Frontal cortex (tissue), 4 donors: ENCODE measurements around the gene ATP2B1. TPM values are rescaled to one million over a fixed set of nuclear protein-coding genes. Genes with fewer than 3 reads are reported as not detected.

Experiments used
- DNase-seq, 2 donors: peaks; one replicate each; pipeline ENCODE4 v3.0.0; 2012; ENCODE audit warnings: low spot score in 2 of 2
- FAIRE-seq: peaks from 2 replicates; lab custom pipeline; 2012; peaks lifted over from hg19 to GRCh38; lab: Jason Lieb, UNC
- total RNA-seq: library from RNA; depleted of rRNA; stranded (reverse); fragments of >200 nt; gene quantifications from one replicate; pipeline ENCODE4 v1.2.3, GENCODE V29; 2014
- donor health status: control.
- donor health status: control.
- donor health status: control.

Gene ATP2B1
- total RNA-seq, 1 donor from 2014 or later: 248 TPM

DNA sequence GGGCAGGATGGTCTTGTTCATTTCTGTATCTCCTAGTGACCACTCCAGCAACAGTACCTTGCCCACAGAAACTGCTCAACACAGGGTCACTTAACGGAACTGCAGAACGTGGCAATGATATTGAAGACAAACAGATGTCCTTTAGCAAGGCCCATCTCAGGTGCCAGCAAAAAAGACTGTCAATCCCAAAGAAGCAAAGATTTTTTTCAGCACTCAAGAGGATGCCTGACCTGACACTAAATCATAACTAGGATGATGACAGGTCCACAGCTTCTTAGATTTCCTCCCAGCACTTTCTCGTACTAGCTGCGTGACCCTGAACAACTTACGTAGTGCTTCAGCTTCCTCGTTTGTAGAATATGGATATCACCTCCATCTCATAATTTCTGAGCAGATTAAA lies 39.4 kb downstream of the ATP2B1 start:
- FAIRE-seq: no peak
- DNase-seq: no peak

DNA sequence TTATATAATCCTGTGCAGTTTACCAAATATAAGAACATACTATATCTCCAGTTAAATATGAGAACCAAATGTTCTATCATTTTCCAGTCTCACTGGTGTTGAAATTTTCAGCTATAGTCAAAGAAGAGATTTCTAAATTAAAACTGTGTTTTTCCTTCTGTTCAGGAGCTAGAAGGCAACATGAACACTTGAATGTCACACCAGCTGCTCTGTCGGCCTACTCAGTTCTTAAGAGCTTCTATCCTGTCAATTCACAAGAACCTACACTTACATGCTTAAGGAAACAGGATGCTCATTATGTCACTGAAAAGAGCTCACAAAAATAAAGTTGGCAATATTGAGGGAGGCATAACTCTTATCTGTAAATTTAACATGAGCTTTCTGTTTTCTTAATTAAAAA lies 43.1 kb downstream of the ATP2B1 start:
- DNase-seq: no peak
- FAIRE-seq: no peak

DNA sequence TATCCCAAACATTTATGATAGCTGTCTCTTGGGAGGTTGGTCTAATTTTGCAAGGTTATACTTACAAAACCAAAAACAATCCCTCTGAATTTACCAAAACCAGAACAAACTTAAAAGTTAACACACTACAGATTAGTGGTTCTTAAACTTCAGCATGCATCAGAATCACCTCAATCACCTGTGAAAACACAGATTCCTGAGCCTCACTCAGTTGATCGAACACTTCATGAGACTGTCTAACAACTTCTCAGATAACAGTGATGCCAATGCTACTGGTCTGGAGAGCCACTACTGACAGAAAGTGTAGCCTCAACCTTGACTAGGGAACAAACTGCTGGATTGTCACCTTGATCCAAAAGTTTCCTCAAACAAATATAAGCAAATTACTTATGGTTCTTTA lies 44.2 kb downstream of the ATP2B1 start:
- no peak for DNase-seq
- no peak for FAIRE-seq

DNA sequence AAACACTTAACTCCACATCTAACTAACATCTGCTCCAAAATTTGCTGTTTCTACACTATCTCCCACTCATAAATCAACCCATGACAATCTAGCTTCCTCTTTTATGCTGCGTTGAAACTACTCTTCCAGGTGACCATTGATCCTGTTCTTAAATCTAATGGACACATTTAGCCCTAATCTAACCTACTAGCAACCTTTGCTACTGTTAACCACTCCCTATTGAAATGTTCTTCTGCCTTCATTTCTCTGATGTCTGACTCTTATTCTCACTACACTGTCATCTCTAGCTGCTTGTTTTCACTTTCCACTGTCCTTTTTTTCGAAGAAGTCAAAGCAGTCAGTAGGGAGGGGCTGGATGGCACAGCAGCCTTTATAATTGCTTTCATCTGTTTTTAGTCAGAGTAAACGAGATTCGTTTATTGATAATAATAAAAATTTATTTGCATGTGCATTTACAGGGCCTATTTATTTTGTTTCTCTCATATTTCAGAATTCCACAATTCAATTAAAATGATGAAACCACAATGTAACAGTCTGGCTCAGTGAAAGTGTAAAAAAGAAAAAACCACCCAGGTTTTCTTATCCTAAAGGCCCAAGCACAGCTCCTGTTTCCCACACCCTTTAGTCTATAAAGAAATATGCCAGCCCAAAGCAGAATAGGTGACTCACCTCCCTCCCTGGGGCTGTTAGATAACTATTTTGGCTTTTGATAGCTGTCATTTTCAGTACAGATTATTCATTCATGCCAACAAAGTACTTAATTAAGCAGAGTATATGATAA lies 44.9 kb downstream of the ATP2B1 start:
- no peak for DNase-seq
- FAIRE-seq: no peak

DNA sequence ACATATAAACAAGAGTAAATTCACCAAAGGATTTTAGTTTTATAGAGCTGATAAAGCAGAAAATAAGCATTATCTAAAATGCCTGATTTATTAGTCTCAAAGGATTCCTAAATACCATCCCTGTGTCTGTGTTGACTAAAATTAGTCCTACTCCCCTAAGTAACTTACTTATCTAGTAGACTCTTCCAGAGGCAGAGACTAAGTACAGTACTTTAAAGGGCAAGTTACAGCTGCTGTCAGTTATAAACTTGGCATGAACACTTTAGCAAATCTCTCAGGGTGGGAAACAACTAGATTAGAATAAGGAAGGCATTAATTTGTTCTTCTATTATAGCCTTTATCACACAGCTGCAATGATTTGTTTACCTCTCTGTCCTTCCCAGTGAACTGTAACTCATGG lies 46.0 kb downstream of the ATP2B1 start:
- FAIRE-seq (no peak), DNase-seq (no peak)

DNA sequence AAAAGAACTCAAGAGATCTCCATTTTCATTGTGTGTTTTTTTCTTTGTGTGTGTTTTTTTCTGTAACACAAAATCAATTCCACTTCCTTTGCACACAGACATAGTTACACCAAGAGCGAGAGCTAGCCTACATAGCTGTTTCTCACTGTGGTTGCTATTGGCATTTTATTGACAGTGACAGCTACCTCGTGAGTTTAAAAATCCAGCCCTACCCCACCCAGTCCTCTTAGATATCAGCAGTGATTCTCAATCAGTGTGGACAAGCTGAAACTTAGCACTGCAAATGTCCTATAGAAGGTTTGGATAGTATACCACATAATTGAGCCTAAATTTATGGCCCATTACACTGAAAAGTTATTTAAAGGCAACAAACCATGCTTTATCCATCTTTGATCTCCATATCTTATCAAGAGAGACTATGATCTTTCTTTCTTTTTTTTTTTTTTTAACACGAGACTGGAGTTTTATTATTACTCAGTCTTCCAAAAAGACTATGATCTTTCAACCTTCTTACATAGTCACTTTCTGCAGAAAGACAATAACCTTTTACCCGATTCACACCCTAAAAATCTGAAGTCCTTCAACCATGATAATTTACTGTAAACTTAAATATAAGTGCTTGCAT lies 46.8 kb downstream of the ATP2B1 start:
- FAIRE-seq (no peak), DNase-seq (no peak)

DNA sequence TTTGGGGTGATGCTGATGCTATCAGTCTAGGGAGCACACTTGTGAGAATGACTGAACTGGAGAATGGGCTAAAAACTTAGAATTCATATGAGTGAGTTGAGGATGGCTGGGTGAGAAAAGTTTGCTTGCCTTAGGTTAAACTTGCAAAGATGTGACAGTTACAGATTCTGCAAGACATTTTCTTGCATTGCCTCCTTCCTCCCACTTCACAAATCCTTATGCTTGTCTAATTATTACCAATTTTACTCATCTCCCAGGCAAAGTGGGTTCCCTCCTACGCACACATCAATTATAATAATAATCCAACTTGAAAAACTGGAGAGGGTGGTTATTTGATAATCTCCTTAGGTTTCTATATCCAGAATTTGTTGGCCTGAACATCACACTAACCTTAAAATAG lies 50.9 kb downstream of the ATP2B1 start:
- DNase-seq (no peak), FAIRE-seq (no peak)

DNA sequence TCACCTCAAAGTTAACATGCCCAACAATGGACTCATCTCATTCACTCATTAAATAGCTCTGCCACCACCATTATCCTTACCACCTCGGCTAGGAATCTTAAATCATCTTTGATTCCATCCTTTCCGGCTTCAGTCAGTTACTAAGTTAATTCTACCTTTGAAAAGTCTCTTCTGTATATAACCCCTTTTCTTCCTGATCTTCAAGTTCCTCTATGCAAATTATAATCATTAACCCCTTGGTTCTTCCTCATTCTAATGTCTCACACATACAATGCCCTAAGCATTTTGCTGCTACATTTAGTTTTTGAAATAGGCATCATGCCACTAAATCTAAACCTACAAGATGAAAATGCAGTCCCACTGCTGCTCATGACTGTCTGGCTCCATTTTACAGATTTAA lies 51.6 kb downstream of the ATP2B1 start:
- FAIRE-seq: no peak
- no peak for DNase-seq

DNA sequence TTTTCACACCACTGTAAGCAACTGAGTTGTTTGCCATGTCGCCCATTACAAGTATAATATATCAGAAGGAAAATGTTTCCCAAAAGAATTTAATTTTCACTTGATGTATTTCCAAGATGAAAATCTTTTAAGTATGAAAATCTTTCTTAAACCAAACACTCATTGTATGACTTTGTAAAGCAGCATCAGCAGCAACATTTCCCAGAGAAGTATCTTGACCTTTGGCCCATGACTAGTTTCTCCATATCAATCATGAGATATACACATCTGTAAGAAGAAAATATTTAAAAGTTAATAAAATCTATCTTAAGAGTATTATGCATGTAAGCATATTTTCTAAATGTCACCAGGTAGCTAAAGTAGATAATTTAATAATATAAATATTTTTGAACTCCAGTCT lies 52.8 kb downstream of the ATP2B1 start:
- FAIRE-seq: no peak
- DNase-seq: no peak

DNA sequence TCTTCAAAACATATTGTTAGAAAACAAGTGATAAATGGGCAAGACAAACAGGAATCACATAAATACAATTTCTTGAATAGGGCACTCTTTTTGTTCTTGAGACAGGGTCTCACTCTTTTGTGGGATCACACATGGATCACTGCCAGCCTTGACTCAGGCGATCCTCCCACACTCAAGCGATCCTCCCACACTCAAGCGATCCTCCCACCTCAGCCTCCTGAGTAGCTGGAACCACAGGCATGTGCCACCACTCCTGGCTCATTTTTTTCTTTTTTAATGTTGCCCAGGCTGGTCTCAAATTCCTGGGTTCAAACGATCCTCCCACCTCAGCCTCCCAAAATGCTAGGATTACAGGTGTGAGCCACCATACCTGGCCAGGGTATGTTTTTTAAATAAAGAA lies 57.4 kb downstream of the ATP2B1 start:
- FAIRE-seq (no peak), DNase-seq (no peak)

DNA sequence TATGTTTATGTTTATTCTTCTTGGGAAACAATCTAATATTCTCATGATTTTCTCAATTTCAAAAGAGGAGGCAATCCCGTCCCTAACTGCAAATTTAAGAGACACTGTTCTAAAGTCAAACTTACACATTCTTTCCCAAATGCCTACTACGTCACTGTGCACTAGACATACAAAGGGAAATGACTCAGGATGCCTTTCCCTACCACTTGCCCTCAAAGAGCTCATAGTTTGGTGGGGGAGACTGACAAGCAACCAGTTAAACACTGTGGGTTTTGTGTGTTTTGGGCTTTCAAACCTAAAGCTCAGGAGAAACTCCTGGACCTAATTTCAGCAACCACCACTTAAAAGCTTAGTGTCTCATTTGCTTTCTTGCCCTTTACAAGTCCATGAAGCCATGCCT lies 58.4 kb downstream of the ATP2B1 start:
- FAIRE-seq (no peak), DNase-seq (no peak)

DNA sequence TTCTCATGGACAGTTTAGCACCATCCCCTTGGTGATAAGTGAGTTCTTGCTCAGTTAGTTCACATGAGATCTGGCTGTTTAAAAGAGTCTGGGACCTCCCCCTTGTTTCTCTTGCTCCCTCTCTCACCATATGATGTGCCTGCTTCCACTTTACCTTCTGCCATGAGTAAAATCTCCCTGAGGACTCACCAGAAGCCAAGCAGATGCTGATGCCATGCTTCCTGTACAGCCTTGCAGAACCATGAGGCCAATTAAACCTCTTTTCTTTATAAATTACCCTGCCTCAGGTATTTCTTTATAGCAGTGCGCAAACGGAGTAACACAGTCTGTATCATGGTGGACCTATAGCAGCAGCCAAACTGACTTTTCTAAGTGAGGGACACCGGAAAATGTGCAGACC lies 58.8 kb downstream of the ATP2B1 start:
- FAIRE-seq (no peak), DNase-seq (no peak)

DNA sequence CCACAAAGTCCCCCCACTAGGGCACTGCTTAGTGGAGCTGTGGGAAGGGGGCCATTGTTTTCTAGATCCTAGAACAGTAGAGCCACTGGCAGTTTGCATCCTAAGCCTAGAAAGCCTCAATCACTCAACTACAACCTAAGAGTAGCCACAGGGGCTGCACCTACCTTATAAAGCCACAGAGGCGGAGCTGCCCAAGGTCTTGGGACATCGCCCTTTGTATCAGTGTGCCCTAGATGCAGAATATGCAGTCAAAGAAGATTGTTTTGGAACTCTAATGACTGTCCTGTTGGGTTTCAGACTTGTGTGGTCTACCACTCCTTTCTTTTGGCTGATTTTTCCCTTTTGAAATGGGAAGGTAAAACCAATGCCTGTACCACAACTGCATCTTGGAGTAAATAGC lies 59.5 kb downstream of the ATP2B1 start:
- DNase-seq: no peak
- FAIRE-seq: no peak

DNA sequence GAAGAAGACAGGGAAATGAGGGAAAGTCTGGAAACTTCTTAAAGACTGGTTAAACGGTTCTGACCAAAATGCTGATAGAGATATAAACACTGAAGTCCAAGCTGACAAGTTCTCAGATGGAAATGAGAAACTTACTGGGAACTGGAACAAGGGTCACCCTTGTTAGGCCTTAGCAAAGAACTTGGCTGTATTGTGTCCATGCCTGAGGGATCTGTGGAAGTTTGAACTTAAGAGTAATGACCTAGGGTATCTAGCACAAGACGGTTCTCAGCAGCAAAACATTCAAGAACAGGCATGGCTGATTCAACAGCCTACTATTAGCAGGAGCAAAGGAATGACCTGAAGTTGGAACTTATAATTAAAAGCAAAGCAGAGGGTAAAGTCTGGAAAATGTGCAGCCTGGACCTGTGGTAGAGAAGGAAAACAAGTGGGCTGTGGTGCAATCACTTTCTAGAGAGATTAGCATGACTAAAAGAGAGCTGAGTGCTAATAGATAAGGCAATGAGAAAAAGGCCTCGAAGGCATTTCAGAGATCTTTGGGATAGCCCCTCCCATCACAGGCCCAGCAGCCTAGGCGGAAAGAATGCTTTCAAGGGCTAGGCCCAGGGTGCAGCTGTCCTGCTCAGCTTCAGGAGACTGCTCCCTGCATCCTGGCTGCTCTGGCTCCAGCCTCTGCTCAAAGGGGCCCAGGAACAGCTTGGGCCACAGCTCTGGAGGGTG lies 60.3 kb downstream of the ATP2B1 start:
- no peak for DNase-seq

DNA sequence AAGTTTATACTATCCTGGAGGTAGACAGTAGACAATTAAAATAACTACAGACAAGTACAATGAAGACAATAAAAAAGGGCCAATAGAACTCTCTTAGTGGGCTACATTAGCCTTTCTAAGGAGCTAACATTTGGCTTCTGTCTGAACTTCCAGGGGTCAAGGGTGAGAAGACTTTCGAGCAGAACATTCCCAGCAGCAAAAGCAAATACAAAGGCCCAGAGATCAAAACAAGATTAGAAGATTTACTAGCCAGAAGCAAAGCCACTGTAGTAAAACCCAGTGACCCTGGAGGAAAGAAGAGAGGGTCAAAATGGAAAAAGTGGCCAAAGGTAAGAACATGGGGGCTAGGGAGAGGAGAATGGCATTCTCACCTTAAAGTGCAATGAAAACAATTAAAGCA lies 63.2 kb downstream of the ATP2B1 start:
- no peak for FAIRE-seq
- no peak for DNase-seq

More for the DNA sequence above, 60.3 kb downstream of the ATP2B1 start:
- no peak for FAIRE-seq

DNA sequence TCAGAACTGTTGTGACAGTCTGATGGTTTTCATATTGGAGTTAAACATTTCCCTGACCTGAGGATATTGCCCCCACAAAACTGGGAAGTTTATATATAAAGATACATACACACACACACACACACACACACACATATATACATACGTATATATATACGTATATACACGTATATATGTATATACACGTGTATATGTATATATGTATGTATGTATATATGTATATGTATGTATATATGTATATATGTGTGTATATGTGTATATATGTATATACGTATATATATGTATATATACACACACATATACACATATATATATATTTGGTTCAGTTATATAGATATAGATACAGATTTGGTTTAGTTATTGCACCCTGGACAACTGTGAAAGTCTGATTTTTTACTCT lies 65.7 kb downstream of the ATP2B1 start:
- FAIRE-seq (peak; percentile 66), DNase-seq (no peak)

DNA sequence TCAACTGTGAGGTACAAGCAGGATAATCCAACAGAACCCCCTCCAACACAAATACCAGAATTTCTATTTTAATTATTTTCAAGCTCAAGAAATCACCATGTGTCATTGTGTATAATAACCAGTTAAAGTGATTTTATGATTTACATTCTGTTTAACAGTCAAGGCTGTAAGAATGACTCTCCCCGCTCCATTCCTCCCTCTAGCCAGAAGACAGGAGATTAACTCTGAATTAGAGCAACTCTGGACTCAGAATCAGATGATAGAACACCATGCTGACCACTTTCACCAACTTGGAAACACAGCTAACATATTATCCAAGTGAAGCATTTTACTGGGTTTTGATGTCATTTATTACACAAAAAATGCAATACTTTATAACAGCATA lies 71.9 kb downstream of the ATP2B1 start:
- no peak for FAIRE-seq
- no peak for DNase-seq

DNA sequence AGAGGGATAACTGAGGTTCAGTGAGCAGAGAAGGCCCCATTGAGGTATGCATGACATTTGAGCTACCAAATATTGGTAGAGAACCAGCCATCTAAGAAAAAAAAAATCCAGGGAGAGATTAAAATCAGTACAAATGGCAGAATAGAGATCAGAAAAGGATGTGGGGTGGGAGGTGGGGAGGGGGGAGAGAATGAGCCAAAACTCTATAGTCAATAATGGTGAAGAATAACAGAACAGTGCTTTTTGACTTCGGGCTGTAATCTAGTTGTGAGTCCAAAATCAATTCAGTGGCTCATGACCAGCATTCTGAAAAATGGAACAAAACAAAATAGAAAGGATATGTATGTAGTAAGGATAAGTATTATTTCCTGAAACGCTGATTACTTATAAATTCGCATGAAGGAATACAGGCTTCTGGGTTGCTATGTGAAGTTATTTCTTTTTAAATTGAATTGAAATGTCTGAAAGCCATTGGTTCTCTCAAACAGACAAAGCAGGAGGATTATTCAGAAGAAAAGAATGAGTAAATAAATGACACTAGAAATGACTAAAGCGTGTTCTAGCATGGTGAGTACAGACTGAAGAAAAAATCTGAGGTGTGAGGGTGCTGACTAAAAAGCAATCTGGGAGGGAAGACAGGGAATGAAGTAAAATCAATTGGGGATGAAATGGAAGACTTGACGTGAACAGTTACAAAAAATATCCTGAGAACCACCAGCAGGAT lies 72.4 kb downstream of the ATP2B1 start:
- no peak for FAIRE-seq
- no peak for DNase-seq

DNA sequence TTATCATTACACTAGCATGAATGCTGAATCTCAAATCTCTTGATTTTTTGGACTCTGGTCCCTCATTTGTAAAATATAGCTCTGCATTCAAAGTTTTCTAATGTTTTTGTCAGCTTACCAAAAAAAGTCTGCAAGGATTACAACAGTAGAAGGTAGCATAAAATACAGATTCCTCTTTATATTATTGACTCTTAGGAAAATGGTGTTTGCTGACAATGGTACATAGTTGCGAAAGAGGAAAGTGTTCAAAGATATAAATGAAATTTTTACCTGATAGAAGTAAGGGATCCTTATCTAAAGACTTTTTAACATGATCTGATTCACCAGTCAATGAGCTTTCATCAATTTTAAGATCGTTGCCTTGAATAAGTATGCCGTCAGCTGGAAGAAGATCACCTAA lies 74.1 kb downstream of the ATP2B1 start:
- DNase-seq (no peak), FAIRE-seq (no peak)

DNA sequence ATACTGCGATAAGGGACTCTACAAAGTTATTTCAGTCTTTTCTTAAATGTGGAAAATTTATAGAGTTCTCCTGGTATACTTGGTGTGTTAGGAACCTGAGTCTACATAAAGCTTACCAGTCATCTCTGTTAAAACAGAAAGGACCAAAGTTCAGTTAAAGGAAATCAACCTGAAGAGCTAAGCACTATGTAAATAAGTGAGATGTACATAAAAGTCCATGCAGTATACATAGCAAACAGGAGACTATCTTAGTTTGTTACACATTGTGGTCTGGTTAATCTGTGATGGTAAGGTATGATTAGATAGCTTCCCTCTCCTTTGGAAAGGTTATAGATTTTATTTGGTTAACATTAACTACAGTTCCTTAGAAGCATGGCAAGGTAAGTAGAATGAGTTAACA lies 75.9 kb downstream of the ATP2B1 start:
- no peak for FAIRE-seq

DNA sequence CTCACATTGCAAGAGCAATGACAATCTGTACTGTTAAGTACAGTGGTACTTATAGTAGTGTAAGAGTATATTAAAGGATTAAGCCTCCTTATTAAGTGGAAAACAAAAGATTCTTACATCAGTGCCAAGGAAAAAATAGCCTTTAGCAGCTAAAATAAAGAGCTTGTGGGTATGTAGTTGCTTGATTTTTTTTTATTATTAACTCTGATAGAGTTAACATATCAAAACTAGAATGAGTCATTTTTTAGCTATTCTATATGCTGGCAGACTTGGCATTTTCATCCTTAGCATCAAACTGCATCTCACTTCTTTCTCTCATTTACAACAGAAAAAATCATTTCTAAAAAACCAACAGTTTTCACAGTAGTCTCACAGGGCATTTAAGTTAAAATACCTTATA lies 86.5 kb downstream of the ATP2B1 start:
- FAIRE-seq (no peak), DNase-seq (no peak)

More for the DNA sequence above, 75.9 kb downstream of the ATP2B1 start:
- DNase-seq: no peak
